ENCODE data around the gene PSMD7. TPM values are rescaled to one million over a fixed set of nuclear protein-coding genes. Genes with fewer than 3 reads are reported as not detected.

Gene PSMD7
- polyA plus RNA-seq, 1 donor from 2014 or later: 112 TPM

- Histone ChIP-seq H3K27ac (ENCODE audit: low read length) (no peak overlapping the region), H3K9me2 (ENCODE audit: insufficient read depth, low read length) (no peaks in the 10 kb centered on the region), H3K27me3 (ENCODE audit: insufficient read depth, low read depth, low read length) (no peaks in the 10 kb centered on the region), H3K4me2 (ENCODE audit: low read length) (no peak overlapping the region), H4K20me1 (ENCODE audit: insufficient read depth) (no peaks in the 10 kb centered on the region), H3K9ac (ENCODE audit: low read length) (no peak overlapping the region), H3K4me3 (ENCODE audit: low read length) (no peak overlapping the region), H3F3A (ENCODE audit: insufficient read depth, low read length, poor library complexity, severe bottlenecking) (peaks cover 3% of the 10 kb centered on the region), H3K79me2 (replicated peaks; ENCODE audit: insufficient read depth, low read length) (peaks cover under 1% of the 10 kb centered on the region), H2AFZ (ENCODE audit: low read depth, low read length) (no peak overlapping the region), H3K9me3 (ENCODE audit: low read length) (no peaks in the 10 kb centered on the region), H3K36me3 (ENCODE audit: insufficient read depth, low read length) (no peaks in the 10 kb centered on the region)
- TF ChIP-seq POLR2AphosphoS5 (IDR thresholded peaks at IDR 0.05) (no peak), RAD21 (conservative IDR thresholded peaks at IDR 0.05) (no peak), SMC3 (conservative IDR thresholded peaks at IDR 0.05; ENCODE audit: poor library complexity) (no peak), EZH2 (IDR thresholded peaks at IDR 0.05; ENCODE audit: borderline replicate concordance, insufficient read depth, low read length, poor library complexity, severe bottlenecking) (no peak), REST (IDR thresholded peaks at IDR 0.05; ENCODE audit: borderline replicate concordance) (no peak), MXI1 (conservative IDR thresholded peaks at IDR 0.05; ENCODE audit: poor library complexity, severe bottlenecking) (no peak), CTCF (IDR thresholded peaks at IDR 0.05; ENCODE audit: poor library complexity, severe bottlenecking) (no peak), TAF1 (IDR thresholded peaks at IDR 0.05; ENCODE audit: low read depth) (no peak), EP300 (conservative IDR thresholded peaks at IDR 0.05; ENCODE audit: poor library complexity, severe bottlenecking) (no peak)
Measured at GRCh38 chr16:74291577-74292208, 4.9 kb upstream of the PSMD7 start.

GRCh38 chr16:74296104-74296431 lies 546 bp upstream of the PSMD7 start:
- peak overlapping the region; percentile 92 for H3K9ac ChIP-seq (ENCODE audit: low read length)
- H3K79me2 ChIP-seq (replicated peaks; ENCODE audit: insufficient read depth, low read length): peaks cover 30% of the 10 kb centered on the region
- no peaks in the 10 kb centered on the region for H3K36me3 ChIP-seq (ENCODE audit: insufficient read depth, low read length)
- H3K27ac ChIP-seq (ENCODE audit: low read length): peak overlapping the region; percentile 82
- no peaks in the 10 kb centered on the region for H3K9me3 ChIP-seq (ENCODE audit: low read length)
- H3K4me2 ChIP-seq (ENCODE audit: low read length): peak overlapping the region; percentile 50
- TF ChIP-seq RAD21 (conservative IDR thresholded peaks at IDR 0.05) (no peak), POLR2AphosphoS5 (IDR thresholded peaks at IDR 0.05) (no peak), MXI1 (conservative IDR thresholded peaks at IDR 0.05; ENCODE audit: poor library complexity, severe bottlenecking) (no peak), REST (IDR thresholded peaks at IDR 0.05; ENCODE audit: borderline replicate concordance) (no peak), EZH2 (IDR thresholded peaks at IDR 0.05; ENCODE audit: borderline replicate concordance, insufficient read depth, low read length, poor library complexity, severe bottlenecking) (no peak), CTCF (IDR thresholded peaks at IDR 0.05; ENCODE audit: poor library complexity, severe bottlenecking) (no peak), TAF1 (IDR thresholded peaks at IDR 0.05; ENCODE audit: low read depth) (no peak), EP300 (conservative IDR thresholded peaks at IDR 0.05; ENCODE audit: poor library complexity, severe bottlenecking) (no peak), SMC3 (conservative IDR thresholded peaks at IDR 0.05; ENCODE audit: poor library complexity) (no peak)
- H4K20me1 ChIP-seq (ENCODE audit: insufficient read depth): no peaks in the 10 kb centered on the region
- no peaks in the 10 kb centered on the region for H3K27me3 ChIP-seq (ENCODE audit: insufficient read depth, low read depth, low read length)
- H3K4me3 ChIP-seq (ENCODE audit: low read length): peak overlapping the region; percentile 80
- peaks cover 3% of the 10 kb centered on the region for H3F3A ChIP-seq (ENCODE audit: insufficient read depth, low read length, poor library complexity, severe bottlenecking)
- peak overlapping the region; percentile 74 for H2AFZ ChIP-seq (ENCODE audit: low read depth, low read length)
- H3K9me2 ChIP-seq (ENCODE audit: insufficient read depth, low read length): no peaks in the 10 kb centered on the region

Measured in neural cell (in vitro differentiated cells).